GM19324 (cell line): Measurements from ENCODE around the gene RPA1.
A peak's percentile ranks its signal among the peaks of the same experiment; 100 is the strongest.
"Not testable (repeated sequence)": the region's sequence is repeated elsewhere in the genome, so short reads cannot be mapped to it uniquely, and the experiment has no call there.

Experiments
- ATAC-seq: cut with Tn5 transposase; IDR thresholded peaks from one replicate; pipeline ENCODE4 v1.9.1; 2021; ENCODE audit warnings: mild to moderate bottlenecking, moderate library complexity; ENCODE audit not compliant: unreplicated experiment, low FRiP score

Gene RPA1

DNA sequence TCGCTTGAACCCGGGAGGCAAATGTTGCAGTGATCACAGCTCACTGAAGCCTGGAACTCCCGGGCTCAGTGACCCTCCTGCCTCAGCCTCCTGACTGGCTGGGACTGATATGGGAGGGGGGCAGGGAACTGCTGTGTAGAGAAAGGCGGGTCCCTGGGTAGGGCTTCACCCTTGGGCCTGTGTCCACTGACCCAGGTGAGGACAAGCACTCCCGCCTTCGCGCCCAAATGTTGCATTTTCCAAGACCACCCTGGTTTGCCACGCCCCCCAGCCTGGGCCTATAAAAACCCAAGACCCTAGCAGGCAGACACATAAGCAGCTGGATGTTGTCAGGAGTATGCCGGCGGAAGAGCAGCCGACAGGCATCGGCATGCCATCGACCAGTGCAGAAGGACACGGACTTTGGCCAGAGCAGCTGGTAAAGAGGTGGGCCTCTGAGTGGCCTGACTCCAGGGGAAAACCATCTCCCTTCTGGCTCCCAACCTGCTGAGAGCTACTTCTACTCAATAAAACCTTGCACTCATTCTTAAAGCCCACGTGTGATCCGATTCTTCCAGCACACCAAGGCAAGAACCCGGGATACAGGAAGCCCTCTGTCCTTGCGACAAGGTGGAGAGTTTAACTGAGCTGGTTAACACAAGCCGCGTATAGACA is 19.2 kb upstream of the RPA1 start:
- no peak for ATAC-seq

DNA sequence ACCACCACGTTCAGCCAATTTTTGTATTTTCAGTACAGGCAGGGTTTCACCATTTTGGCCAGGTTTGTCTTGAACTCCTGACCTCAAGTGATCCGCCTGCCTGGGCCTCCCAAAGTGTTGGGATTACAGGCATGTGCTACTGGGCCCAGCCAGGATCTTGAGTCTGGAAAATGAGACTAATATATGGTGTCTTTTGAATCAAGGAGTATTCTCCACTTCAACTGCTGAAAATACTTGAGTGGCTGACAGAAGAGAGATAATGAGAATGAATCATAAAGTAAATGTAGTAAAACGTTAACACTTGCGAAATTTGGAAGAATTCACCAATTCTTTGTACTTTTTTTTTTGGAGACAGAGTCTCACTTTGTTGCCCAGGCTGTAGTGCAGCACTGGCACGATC is 16.7 kb upstream of the RPA1 start:
- no peak for ATAC-seq

DNA sequence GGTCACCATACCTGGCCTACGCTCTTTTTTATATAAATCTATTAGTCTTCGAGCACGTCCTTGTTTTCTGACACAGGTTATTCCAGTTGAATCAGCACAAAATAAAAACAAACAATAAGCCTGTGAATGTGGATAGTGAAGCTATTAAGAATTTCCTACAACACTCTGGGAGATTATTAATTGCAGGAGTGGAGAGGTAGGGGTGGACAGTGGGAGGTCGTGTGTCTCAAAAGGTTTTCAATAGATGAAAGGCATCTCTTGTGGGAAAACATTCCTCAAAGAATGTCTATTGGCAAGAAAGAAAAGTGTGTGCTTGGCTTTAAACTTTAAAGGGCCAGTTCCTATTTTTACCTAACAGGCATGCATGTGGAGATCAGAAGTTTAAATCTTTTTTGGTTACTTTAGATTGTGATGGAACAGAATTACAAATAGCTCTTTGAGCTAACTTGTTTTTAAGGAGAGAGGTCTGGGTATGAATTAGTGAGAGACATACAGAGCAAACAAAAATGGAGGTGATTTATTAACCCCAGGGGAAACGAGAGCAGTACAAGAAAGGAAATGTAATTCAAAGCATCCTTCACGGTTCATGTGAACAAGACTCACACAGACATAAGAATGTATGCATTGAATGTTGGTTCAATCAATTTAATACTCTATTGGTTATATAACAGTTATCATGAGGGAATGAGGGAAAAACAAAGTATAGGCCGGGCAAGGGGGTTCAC is 9.1 kb upstream of the RPA1 start:
- ATAC-seq: no peak

DNA sequence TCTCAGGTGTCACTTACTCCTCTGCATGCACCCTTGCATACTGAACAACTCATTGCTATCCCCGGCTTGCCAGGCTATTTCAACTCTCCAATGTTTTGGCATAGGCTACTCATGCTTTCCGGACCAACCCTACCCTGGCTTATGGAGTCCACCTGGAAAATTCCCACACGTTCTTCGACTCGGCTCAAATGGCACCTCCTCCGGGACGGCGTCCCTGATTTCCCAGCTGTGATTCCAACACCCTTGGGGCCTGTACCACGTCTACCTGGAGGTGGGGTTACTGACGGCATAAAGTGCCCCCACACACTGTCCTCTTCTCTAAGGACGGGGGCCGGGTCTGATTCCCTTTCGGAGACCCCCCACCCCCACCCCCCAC is 601 bp upstream of the RPA1 start:
- ATAC-seq: no peak

DNA sequence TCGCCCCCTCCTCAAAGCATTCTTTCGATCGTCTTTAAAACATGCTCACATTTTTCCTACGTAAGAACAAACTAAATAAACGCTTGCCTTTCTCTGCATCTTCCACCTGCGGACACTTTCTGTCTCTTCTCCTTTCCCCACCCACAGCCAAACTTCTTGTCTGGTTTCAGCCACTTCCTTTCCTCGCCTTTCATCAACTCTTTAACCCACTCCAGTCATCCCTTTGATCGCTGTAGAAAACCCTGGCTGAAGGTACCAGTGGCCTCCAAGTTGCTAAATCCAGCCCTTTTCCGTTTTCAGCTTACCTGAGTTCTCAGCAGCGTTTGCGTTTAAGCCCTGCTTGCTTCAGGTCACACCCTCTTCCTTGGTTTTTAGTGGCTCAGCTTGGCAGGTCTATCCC is 483 bp downstream of the RPA1 start:
- ATAC-seq: no peak

DNA sequence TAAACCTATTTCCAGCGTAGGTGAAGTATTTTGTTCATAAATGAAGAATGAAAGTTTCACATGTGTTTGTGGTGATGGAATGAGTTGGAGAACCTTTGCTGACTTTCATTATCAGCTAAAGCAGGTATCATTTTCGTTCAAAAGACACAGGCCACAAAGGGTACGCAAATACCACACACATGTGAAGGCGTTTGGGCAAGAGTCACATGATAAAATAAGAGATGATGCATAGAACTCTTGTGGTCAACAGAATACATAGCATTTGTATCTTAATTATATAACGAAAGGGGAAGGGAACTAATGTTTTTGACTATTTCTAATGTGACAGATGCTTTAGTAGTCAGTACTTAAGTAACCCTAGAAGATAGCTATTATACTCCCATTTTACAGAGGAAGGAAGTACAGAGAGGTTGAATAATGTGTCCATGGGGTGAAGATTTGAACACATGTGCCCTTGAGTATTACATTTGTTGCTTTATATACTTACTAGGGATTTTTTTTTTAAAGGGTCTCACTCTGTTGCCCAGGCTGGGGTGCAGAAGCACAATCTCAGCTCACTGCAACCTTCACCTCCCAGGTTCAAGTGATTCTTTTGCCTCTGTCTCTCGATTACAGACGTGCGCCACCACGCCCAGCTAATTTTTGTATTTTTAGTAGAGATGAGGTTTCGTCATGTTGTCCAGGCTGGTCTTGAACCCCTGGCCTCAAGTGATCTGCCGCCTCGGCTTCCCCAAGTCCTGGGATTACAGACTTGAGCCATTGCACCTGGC is 4.8 kb downstream of the RPA1 start:
- peak; percentile 52 for ATAC-seq

DNA sequence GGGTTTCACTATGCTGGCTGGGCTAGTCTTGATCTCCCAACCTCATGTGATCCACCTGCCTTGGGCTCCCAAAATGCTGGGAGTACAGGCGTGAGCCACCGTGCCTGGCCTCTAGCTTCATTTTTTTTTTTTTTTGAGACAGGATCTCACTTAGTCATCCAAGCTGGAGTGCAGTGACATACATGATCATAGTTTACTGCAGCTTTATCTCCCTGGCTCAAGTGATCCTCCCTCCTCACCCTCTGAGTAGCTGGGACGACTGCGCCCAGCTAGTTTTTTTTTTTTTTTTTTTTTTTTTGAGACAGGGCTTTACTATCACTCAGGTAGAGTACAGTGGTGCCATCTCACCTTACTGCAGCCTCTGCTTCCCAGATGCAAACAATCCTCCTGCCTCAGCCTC is 9.7 kb downstream of the RPA1 start:
- ATAC-seq: no peak

DNA sequence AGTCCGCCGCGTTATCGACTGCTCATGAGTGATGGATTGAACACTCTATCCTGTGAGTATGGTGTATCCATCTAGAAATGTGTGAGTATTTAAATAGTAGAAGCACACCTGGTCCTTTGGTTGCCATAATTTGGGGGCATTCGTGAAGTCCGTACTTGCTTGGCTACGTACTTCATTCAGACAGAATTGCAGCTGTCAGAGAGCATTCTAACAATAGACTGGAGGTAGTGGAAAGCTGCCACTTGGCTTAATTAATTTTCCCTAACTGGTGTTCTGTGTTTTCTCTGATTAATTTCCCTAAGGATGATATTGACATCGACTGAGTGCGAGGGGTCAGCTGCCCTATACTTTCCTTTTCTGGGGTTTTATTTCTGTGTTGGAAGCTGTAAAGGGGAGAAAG is 14.1 kb downstream of the RPA1 start:
- ATAC-seq: no peak

DNA sequence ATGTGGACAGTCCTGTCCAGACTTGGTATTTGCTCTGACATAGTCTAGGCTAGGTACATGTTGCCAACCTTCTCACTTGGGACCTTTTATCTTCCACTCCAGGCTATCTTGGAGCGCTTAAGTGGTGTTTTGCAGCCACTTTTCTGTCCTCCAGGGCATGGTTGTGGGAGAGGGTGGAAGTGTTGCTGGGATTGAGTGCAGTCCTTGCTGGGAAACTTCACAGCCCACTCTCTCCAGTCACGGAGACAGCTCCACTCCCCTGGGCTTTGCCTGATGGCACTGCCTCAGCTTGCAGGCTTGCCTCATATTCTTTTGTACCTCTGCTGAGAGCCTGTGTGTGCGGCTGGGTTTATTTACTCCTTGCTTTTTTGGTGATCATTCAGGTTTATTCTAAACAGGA is 17.4 kb downstream of the RPA1 start:
- no peak for ATAC-seq

DNA sequence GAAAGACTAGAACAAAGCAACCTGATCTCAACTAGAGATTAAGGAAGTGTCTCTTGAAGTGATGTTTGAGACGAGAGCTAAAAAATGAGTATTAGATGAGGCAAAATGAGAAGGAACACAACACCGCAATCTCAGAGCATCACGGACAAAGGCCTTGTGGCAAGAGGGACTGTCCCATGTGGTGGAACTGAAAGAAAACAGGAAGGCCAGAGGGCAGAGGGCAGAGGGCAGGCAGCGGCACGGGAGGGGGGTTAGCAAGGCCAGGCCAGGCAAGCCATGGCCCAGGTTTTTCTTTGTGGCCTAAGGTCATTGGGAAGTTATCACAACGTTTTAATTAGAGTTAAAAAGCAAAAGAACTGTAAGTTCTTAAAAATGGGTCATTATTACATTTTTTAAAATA is 22.5 kb downstream of the RPA1 start:
- ATAC-seq: no peak

DNA sequence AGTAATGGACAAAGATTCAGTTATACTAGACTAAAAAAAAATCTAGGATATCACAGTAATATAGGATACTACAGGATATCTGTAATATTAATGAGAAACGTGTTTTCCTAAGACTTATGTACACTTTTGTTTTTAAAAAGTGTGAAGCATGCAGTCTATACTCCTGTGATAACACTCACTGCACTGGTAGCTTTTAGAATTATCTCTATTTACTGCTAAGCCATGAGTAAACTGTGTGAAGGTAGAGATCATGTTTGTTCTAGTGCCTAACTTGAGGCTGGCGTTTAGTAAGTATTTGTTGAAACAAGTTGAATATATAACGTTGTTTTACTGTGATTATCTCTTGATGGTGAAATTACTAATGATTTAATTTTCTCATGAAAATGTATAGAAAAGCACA is 23.9 kb downstream of the RPA1 start:
- no peak for ATAC-seq

DNA sequence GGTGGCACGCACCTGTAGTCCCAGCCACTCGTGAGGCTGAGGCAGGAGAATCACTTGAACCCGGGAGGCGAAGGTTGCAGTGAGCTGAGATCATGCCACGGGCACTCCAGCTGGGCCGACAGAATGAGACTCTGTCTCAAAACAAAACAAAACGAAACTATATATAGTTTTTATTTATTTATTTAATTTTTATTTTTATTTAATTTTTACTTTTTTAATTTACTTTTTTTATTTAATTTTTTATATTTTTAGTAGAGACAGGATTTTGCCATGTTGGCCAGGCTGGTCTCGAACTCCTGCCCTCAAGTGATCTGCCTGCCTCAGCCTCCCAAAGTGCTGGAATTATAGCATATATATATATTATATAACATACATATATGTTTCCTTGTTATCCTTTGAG is 26.7 kb downstream of the RPA1 start:
- not testable (repeated sequence) for ATAC-seq

DNA sequence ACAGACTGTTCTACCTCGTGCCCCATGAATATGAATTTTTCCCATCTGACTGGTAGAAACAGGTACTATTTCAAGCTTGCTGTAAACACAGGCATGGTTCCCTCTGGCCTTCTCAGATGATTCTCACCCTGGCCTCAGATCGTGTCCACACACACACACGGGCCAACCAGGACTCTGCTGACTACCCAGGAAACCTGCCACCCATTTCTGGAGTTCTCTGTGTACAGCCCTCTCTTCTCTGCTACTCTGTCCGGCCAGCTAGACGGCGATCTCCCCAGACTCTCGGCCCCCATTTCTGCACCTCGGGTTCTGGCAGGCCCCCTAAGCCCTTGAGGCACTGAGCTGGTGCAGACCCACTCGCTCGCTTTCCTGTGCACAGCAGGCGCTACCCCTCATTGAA is 31.2 kb downstream of the RPA1 start:
- ATAC-seq: no peak

DNA sequence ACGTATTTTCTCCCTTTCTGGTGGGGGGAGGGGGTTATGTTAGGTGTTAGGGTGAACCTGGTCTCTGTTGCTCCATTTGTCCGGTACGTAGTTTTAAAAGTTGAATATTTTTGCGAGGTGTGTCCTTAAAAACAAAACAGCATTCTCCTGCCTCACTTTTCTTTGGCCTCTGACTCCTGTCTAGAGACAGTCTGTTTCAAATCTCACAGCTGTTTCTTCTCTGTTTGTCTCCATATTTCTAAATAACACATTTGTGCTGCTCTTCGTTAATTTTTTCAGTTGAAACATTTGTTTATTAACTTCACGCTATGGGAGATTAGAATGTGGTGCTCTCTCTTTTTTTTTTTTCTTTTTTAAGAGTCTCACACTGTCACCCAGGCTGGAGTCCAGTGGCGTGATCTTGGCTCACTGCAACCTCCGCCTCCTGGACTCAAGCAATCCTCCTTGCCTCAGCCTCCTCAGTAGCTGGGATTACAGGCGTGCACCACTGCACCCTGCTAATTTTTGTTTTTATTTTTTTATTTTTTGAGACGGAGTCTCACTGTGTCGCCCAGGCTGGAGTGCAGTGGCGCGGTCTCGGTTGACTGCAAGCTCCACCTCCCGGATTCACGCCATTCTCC is 31.7 kb downstream of the RPA1 start:
- no peak for ATAC-seq

DNA sequence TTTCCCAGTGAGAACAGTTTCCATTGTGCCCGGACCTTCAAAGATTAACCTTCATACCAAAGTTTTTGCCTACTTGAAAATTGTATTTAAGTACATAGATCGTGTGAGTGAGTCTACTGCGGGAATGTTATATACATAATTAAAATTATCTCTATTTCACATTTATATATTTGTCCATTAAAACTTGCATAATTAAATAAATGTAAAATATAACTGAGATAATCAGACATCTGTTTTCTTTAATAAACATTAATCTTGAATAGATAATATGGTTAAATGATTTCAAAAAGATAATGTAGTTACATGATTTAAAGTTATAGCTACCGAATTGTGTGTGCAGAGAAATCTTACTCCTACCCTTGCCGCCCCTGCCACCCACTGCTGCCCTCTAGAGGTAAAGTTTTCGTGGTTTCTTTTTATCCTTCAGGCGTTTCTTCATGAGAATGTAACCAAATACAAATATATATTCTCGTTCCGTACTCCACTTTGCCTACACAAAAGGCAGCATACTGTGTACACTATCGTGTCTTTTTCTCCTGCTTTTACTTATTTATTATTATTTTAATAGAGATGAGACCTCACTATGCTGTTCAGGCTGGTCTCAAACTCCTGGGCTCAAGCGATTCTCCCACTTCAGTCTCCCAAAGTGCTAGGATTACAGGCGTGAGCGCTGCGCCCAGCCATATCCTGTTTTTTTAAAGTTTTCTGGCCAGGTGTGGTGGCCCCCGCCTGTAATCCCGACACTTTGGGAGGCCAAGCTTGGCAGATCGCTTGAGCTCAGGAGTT is 35.6 kb downstream of the RPA1 start:
- no peak for ATAC-seq

DNA sequence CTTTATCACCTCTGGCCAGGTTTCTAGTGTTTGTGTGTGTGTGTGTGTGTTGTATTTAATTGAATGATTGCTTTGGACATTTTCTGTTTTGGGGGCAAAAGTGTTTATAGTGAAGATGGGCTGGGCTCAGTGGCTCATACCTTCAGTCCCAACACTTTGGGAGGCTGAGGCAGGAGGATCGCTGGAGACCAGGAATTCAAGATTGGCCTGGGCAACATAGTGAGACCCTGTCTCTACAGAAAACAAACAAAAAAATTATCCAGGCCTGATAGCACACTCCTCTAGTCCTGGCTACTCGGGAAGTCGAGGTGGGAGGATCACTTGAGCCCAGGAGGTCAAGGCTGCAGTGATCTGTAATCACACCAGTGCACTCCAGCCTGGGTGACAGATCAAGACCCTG is 37.5 kb downstream of the RPA1 start:
- ATAC-seq: no peak

DNA sequence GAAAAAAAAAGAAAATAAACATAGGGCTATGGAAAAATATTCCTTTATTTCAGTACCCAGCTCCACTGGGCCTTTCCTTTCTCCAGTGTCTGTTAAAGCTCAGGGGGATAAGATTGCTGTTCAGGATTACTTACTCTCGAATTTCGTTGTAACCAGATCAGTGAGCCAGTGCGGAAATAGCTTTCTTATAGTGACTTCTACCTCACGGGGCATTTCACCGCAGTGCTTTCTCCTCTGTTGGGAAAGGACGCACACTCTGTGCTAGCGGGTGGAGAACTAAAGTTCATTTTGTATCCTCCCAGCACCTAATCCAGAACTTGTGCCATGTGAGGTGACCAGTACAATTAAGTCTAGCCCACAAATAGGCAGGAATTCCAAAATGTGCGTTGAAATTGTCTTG is 38.3 kb downstream of the RPA1 start:
- ATAC-seq: no peak

DNA sequence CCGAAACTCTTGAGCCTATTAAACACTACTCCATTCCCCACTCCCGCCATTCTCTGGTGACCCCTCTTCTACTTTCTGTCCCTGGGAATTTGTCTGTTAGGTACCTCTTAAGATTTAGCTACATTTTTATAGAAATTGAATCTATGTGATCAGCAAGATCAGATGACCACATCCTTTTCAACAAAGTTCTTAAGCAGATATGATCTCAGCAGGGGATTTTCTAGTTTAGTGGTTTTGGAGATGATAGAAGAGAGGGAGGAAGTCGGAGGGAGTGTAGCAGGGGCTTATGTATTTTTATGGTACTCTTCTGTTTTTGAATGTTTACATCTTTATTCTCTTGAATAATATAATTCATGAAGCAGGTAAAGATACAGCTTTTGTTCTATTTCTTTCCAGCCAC is 40.8 kb downstream of the RPA1 start:
- no peak for ATAC-seq

DNA sequence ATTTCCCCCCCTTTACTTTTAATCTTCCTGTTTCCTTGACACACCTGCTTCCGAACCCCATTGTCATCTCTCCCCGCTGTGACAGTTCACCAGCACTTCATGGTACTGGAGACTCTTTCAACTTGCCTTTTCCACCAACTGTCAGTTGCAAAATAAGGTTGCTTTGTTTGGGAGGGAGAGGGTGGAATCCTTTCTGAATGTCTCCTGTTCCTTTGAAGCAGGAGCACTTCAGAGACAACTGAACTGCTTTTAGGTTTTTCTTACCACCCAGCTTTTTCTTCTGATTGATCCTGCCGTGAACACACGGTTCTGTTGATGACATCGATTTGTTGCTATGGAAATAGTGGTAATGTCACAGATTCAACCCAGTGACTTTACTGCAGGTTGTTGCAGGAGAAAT is 42.0 kb downstream of the RPA1 start:
- no peak for ATAC-seq

DNA sequence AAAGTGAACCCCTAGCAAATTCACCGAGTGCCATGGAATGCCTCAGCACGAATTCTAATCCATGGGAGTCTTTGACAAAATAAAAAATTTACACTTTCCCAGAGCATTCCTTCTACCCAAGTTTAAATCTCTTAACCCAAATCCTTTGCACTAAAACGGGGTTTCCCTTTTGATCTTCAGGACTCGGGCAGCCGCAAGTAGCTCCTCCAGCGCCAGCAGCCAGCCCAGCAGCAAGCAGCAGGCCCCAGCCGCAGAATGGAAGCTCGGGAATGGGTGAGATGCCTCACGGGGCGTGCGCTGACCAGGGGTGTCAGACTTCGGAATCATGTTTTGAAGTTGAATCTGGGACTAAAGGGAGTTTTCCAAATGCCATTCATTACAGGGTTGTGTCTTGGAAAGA is 42.4 kb downstream of the RPA1 start:
- no peak for ATAC-seq

DNA sequence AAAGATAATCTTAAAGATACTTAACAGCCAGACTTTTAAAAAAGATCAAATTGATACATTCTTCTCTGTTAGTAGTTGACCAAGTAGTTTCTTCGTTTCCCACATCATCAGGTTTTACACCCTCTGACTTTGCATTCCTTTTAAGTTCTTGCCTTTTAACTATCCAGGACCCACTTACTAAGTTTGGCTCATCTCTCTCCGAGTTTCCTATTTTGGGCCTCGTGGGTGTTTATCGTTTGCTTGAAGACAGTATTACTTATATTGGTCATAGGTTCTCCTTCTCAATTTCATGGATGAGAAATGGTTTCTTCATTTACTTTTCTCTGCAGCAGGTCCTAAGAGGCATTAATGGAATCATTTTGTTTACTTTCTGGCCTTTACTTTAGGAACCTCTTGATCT is 43.2 kb downstream of the RPA1 start:
- no peak for ATAC-seq
